ENCODE data around the gene ZFPL1. TPM values are rescaled to one million over a fixed set of nuclear protein-coding genes. Genes with fewer than 3 reads are reported as not detected.

ZFPL1 gene
- total and polyA plus RNA-seq, 12 donors, result 33.7 to 90.3 (median 42.4) TPM

DNA sequence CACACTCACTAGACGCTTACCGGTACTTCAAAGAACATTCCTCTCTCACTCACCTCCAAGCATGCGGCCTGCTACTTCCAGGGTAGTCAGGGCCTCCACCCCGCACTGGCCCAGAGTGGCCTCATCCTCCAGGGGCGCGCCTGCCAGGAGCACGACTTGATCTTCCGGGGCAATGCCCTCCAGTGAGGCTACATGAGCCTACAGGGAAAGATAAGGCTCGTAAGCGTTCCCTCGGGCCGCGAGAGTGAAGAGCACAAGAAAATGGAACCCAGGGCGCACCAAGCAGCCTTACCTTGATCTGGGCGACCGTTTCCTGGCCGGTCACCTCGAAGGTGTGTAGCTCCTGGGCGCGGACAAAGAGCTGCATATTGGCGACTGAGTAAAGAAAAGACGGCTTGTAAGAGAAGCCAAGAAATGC lies 37.4 kb downstream of the ZFPL1 start:
- DNase-seq, result peak; percentile 51 to 82 (median 65)
- Histone ChIP-seq H3K27me3 (no peaks in the 10 kb centered on the region), H3K9me3 (replicated peaks in 1 of 3) (no peaks in the 10 kb centered on the region), H3K27ac (peak overlapping the region; percentile 69 to 97 (median 94)), H3K4me3 (peak overlapping the region; percentile 17 to 97 (median 74)), H3K4me1 (replicated peaks in 1 of 2) (peaks cover 19 to 25% of the 10 kb centered on the region in 2 donors), H3K36me3 (replicated peaks in 1 of 2) (peaks cover 0 to 45% of the 10 kb centered on the region in 2 donors)
- 1 to 2% (median 1%) methylated on average over 18 to 22 of the region's 22 CpGs for WGBS, 4 donors
- intact Hi-C loops (cut with DNase I), result no loop called here
- TF ChIP-seq CTCF (IDR thresholded peaks at IDR 0.05) (peak in 2 of 6 experiments; percentile 11 to 16), POLR2A (IDR thresholded peaks at IDR 0.05) (no peak)

- Histone ChIP-seq H3K4me3 (peak within 1 kb of the TSS; percentile 19 to 97 (median 89)), H3K27me3 (no peaks in the 10 kb centered on the region), H3K4me1 (replicated peaks in 1 of 2) (peaks cover 16 to 19% of the 10 kb centered on the region in 2 donors), H3K27ac (peak within 1 kb of the TSS; percentile 69 to 97 (median 94)), H3K9me3 (replicated peaks in 1 of 3) (no peaks in the 10 kb centered on the region), H3K36me3 (replicated peaks in 1 of 2) (peaks cover 0 to 51% of the 10 kb centered on the region in 2 donors)
- intact Hi-C loops (cut with DNase I), result no loop called here
- 0 to 1% (median 1%) methylated on average over 30 to 64 of the region's 64 CpGs for WGBS, 4 donors
- peak; percentile 98 to 99 (median 99) for DNase-seq
- TF ChIP-seq POLR2A (IDR thresholded peaks at IDR 0.05), result peak; percentile 95 to 100
- TF ChIP-seq CTCF (IDR thresholded peaks at IDR 0.05), result no peak
These were observed 38.1 kb downstream of the ZFPL1 start, which contains the start of the genes FAU and MRPL49 for GRCh38 chr11:65121865-65122696. Gene FAU, minus strand, starts transcription at chr11:65122134. Its CDS starts 321 bp downstream, at chr11:65121813. Gene MRPL49, plus strand, starts transcription at chr11:65122321. Its CDS starts 26 bp downstream, at chr11:65122347.

- Histone ChIP-seq H3K27ac (peak overlapping the region in 2 of 5 donors; percentile 6 to 94), H3K27me3 (no peaks in the 10 kb centered on the region), H3K4me3 (no peak overlapping the region), H3K36me3 (replicated peaks in 1 of 2) (peaks cover 0 to 66% of the 10 kb centered on the region in 2 donors), H3K4me1 (replicated peaks in 1 of 2) (peaks cover 16 to 30% of the 10 kb centered on the region in 2 donors), H3K9me3 (replicated peaks in 1 of 3) (no peaks in the 10 kb centered on the region)
- TF ChIP-seq POLR2A (IDR thresholded peaks at IDR 0.05) (no peak), CTCF (IDR thresholded peaks at IDR 0.05) (no peak)
- DNase-seq, result peak in 5 of 7 donors; percentile 8 to 51 (median 13)
- intact Hi-C loops (cut with DNase I), result no loop called here
- WGBS, 4 donors, result 87 to 93% (median 92%) methylated on average over 4 to 5 of the region's 5 CpGs
These were observed 40.6 kb downstream of the ZFPL1 start for GRCh38 chr11:65124480-65125196.

Measured in adrenal gland (tissue), 12 donors.